Measurements from ENCODE around the gene CERT1.

Gene CERT1

GRCh38 chr5:75387806-75388205 lies 123.6 kb downstream of the CERT1 start:
- DNase-seq (ENCODE audit: low spot score): no peak

DNA sequence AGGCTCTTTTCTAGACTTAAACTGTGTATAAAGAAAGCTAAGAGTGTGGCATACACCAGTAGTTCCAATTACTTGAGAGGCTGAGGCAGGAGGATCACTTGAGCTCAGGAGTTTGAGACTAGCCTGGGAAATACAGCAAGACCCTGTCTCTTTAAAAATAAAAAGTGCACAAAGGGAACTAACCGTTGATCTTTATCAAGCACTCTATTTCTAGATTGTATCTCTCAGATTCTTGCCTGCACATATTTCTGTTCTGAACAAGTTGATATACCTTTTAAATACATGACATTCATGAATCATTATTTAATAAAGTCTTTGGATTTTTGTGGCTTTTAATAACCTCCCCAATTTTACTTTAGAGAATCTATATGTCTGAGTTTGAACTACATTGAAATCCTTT lies 127.2 kb downstream of the CERT1 start:
- no peak for DNase-seq (ENCODE audit: low spot score)

GRCh38 chr5:75381456-75381855 lies 130.0 kb downstream of the CERT1 start:
- no peak for DNase-seq (ENCODE audit: low spot score)

DNA sequence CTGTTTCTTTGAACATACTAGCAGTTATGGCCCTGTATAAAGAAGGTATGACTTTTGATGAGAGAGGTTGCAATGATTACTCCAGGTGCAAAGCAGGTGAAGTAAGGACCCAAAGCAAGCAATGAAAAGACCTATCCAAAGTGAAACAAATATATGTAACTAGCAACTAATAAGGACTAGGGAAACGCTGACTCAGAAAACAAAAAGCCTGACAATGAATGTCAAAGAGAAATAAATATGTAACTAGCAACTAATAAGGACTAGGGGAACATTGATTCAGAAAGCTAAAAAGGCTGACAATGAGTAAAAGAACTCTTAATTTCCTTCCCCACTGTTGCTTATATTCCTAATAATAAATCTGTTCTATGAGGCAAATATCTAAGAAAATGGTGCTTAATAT lies 131.3 kb downstream of the CERT1 start:
- DNase-seq (ENCODE audit: low spot score): no peak

GRCh38 chr5:75375414-75375813 lies 136.0 kb downstream of the CERT1 start:
- no peak for DNase-seq (ENCODE audit: low spot score)

GRCh38 chr5:75374394-75374814 lies 137.0 kb downstream of the CERT1 start:
- no peak for DNase-seq (ENCODE audit: low spot score)

DNA sequence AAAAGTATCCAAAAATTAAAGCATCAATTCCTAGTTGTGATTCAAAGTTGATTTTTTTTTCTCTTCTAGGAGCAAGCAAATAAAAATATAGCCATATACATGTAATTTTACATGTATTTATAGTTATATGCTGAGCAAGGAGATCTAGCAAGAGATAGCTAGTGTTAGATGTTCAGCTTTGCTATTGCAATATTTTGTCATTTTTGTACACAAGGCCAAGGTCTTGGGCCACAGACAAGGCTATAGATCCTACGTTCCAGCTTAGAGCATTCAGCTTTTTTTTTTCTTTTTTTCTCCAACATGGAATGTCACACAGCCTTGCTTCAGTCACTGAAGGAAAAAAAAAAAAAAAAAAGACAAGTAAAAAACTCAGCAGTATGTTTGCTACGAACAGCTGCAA lies 137.6 kb downstream of the CERT1 start:
- no peak for DNase-seq (ENCODE audit: low spot score)

DNA sequence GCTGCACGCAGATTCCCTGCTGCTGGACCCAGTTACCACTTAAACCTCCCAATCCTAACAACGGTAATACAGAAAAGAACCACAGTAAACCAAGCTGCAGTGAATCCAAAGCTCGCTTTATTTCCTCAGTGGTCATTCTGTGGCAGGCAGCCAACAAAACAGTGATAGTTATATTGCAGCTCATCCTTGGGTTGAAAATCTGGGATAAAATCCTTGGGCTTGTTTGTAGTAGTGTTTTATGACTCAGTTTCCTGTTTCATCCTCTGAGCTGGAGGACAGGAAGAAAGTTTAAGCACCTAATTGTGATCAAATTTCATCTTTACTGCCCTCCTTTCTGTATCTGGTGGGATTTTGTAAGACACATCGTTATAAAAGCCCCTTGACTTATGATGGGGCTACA lies 143.0 kb downstream of the CERT1 start:
- DNase-seq (ENCODE audit: low spot score): no peak

DNA sequence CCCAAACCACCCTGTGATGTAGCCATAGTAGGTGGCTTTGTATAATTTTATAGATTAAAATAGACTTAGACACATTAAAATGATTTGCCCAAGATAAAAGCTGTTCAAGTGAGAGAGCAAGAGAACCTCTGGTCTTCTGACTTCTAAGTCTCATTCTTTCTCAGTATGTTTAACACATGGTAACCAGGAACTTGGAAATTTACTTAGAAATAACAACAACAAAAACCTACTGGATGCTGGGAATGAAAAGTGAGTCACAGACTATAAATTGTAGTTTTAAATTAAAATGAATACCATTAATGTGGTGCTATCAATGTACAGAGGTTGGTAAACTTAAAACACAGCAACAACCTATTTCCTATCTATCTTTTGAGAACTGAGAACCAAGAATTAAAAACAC lies 144.0 kb downstream of the CERT1 start:
- no peak for DNase-seq (ENCODE audit: low spot score)

- DNase-seq (ENCODE audit: low spot score): no peak
These were observed 144.6 kb downstream of the CERT1 start for GRCh38 chr5:75366787-75367186.

DNA sequence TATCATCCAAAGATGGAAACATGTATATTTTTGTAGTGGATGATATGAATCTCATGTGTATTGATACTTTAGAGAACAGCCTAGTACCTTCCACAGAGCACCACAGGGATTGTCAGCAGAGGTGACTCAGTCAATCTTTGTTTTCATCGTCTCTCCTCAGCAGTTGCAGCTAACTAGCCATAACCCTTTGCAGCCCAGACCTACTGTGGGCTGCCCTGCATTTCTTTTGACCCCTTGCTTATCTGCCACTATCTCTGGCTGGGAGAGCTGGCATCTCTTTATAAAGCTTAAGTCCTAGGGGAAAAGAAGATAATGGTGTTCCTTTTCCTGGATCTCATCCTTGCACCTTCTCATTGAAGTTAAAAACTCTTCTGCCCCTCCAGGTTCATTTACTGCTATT lies 145.7 kb downstream of the CERT1 start:
- no peak for DNase-seq (ENCODE audit: low spot score)

- DNase-seq (ENCODE audit: low spot score): no peak
These were observed 146.7 kb downstream of the CERT1 start for GRCh38 chr5:75364571-75365280.

DNA sequence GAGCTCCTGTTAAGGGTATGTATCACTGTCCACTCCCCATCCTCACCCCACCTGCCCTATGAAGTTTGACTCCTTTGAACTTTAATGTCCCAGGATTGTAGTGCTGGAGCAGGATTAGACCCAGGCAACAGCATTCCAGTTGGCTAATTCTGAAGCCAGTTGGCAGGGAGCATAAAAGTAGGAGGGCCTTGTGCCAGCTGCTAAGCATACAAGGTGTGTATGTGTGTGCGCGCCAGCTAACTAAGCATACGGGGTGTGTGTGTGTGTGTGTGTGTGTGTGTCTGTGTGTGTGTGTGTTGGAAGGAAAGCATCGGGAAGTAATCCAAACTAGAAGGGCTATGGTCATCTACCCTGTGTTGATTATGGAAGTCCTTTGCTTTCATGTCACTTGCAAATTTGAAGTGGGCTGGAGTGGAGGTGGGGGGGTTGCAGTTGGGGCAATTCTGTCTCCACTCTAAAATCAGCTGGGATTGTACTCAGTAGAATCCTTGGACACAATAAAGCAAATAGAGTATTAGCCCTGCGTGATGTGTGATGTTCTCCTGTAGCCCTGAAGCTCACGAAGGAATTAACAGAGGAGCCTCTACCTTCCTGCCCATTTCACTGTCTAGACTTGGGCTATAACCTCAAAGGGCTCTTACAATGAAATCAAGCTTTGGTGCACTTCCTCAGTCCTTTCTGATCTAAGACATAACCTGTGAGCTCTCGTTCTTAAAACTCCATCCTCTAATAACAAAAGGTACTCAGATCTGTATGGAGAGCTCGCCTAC lies 147.5 kb downstream of the CERT1 start:
- no peak for DNase-seq (ENCODE audit: low spot score)

DNA sequence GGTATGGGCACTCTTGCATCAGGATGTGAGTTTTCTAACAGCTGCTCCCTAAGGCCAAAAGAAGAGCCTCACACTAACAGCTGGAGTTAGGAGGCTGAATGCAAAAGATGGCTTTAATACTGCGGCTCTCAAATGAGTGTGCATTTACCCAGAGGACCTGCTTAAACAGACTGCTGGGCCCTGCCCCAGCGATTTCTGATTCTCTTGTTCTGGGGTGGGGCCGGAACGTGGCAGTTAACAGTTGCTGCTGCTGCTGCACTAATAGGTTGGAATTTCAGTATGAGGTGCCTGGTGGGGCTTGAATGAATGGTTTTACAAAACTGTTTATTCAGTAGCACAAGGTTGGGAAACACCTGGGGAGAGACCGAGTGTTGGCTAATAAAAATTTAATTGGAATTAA lies 148.3 kb downstream of the CERT1 start:
- no peak for DNase-seq (ENCODE audit: low spot score)

DNA sequence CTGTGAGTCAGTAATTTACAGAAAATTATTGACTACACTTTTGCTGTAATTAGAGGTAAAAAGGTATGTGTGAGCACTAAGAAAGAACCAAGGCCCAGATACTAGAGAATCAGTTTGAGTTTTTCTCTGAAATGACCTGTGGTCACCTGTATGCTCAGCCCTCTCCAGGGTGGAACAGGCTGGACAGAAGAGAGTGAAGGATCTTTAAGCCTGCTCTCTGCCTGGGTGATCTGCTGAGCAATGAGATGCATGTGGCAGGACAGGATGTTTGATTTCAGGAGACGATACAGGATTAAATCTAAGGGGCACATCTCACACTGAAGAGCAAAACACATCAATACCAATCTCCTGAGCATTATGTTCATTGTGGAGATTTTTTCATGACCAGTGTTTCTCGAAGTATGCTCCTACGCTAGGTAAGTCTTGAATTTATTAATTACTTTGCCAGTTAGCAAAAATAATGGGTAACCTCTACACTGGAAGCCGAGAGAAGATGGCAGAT lies 148.9 kb downstream of the CERT1 start:
- DNase-seq (ENCODE audit: low spot score): no peak

DNA sequence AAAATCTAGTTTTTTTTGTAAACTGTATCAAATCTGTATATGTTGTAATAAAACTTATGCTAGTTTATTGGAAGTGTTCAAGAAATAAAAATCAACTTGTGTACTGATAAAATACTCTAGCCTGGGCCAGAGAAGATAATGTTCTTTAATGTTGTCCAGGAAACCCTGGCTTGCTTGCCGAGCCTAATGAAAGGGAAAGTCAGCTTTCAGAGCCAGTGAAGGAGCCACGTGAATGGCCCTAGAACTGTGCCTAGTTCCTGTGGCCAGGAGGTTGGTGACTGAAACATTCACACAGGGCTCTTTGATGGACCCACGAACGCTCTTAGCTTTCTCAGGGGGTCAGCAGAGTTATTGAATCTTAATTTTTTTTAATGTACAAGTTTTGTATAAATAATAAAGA lies 150.1 kb downstream of the CERT1 start:
- DNase-seq (ENCODE audit: low spot score): no peak

- no peak for DNase-seq (ENCODE audit: low spot score)
These were observed 153.3 kb downstream of the CERT1 start for GRCh38 chr5:75358117-75358516.

- no peak for DNase-seq (ENCODE audit: low spot score)
These were observed 154.7 kb downstream of the CERT1 start for GRCh38 chr5:75356719-75357118.

DNA sequence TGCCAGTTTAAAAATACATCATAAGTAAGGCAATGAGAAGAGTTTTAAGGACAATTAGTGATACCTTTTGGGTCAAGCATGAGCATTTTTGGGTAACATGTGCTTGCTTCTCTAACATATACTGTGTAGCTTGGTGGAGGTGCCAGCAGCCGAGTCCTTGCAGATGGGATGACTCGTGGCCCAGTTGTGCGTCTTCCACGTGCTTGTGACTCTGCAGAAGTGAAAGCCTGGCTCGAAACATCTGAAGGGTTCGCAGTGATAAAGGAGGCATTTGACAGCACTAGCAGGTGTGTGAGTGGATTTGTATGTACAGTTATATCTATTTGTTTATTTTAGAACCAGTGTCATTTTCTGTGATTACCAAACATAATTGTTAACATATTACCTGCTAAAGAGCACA lies 156.2 kb downstream of the CERT1 start:
- no peak for DNase-seq (ENCODE audit: low spot score)

GRCh38 chr5:75351139-75351926 lies 160.1 kb downstream of the CERT1 start:
- no peak for DNase-seq (ENCODE audit: low spot score)

DNA sequence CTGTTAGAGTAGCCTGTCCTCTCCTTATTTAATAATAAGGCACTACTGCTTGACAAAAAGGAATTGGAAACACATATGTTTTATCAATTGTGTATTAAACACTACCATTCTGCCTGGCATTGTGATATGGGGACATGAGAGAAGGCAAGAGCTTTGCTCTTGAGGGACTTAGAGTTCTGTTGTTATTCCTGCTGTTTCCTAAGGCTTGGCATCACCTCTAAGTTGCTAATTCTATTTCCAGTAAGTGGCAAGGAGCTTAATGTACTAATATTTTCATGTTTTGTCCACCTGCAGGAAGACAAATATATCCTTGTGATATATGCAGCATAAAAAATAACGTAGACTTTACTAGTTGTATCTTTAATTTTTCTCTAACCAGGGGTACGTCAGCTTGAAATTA lies 161.8 kb downstream of the CERT1 start:
- DNase-seq (ENCODE audit: low spot score): no peak

- DNase-seq (ENCODE audit: low spot score): no peak
These were observed 163.2 kb downstream of the CERT1 start for GRCh38 chr5:75348241-75348640.

- no peak for DNase-seq (ENCODE audit: low spot score)
These were observed 168.6 kb downstream of the CERT1 start for GRCh38 chr5:75342836-75343235.

Data from AG08396 (cell line).